Inflammatory macrophage treated with lipopolysaccharide for 1 hour (primary cell): ENCODE data around the gene ARG2.
"Not testable (repeated sequence)": the region's sequence is repeated elsewhere in the genome, so short reads cannot be mapped to it uniquely, and the experiment has no call there.

Source experiments
- DNase-seq, 2 donors: peaks; one replicate each; pipeline ENCODE4 v3.0.0-alpha.2; 2020 to 2022

ARG2 gene

DNA sequence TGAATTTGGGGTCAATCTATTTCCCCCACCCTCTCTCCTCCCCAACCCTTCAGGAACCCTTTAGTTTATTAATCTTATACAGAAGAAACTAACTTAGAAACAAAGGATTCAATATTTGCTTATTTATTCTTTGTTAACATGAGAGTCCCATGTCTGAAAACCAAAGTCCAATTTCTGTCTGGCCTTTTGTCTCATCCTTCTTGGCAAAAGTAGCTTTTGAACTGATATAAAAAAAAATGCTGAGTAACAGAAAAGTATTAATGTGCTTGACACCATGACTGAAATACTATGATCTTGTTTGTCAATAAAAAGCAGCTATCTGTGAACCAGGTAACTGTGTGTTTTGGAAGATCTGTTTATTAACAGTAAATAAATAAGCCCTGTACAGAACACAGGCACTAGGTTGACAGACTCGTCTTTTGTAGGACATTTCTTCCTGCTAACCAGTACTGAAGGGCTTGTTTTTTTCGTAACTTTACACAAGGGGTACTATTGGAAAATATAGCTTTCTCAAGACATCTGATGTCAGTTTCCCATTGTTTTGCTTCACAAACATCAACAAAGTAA, 30.4 kb upstream of the ARG2 start:
- DNase-seq: no peak

DNA sequence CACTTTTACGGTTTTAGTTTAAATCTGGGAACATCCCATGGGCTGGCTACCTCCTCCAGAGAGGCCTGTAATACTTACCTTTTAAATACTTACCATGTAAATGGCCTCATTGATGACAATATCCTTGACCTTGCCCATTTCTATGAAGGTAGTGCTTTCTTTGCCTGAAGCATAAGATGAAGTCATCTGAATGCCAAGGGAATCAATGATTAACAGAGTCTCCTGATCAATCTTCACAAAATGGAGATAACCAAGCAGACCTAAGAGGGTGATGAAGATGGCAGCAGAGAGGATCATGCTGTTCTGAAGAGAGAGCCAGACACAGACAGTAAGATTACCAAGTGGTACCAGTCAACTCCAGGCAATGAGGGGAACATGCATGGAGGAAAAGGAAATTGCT, 26.1 kb upstream of the ARG2 start:
- not testable (repeated sequence) for DNase-seq

- DNase-seq: no peak
Observed at GRCh38 chr14:67595392-67595791, 24.3 kb upstream of the ARG2 start.

- DNase-seq: peak; percentile 80 to 94
Observed at GRCh38 chr14:67599698-67600561, 19.8 kb upstream of the ARG2 start, which contains the start of gene PIGH. Gene PIGH (minus strand): TSS chr14:67600268. CDS start chr14:67600203, 65 bp downstream.

DNA sequence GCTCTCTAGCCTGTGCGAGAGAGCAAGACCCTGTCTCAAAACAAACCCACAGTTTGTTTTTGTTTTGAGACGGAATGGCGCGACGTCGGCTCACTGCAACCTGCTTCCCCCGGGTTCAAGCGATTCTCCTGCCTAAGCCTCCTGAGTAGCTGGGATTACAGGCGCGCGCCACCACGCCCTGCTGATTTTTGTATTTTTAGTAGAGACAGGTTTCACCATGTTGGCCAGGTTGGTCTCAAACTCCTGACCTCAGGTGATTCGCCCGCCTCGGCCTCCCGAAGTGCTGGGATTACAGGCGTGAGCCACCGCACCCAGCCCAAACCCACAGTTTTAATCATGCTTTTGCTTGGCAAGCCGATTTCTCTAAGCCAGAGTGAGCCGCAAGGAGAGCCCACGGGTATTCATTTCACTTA, 19.2 kb upstream of the ARG2 start:
- not testable (repeated sequence) for DNase-seq

DNA sequence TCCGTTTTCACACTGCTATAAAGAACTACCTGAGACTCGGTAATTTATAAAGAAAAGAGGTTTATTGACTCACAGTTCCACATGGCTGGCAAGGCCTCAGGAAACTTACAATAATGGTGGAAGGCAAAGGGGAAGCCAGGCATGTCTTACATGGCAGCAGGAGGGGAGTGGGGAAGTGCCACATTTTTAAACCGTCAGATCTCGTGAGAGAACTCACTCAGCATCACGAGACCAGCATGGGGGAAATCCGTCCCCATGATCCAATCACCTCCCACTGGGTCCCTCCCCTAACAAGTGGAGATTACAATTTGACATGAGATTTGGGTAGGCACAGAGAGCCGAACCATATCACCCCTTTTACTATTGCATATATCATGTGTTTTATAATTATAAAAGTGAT, 17.6 kb upstream of the ARG2 start:
- peak; percentile 29 to 48 for DNase-seq

- DNase-seq: no peak
Observed at GRCh38 chr14:67602995-67603545, 16.6 kb upstream of the ARG2 start.

DNA sequence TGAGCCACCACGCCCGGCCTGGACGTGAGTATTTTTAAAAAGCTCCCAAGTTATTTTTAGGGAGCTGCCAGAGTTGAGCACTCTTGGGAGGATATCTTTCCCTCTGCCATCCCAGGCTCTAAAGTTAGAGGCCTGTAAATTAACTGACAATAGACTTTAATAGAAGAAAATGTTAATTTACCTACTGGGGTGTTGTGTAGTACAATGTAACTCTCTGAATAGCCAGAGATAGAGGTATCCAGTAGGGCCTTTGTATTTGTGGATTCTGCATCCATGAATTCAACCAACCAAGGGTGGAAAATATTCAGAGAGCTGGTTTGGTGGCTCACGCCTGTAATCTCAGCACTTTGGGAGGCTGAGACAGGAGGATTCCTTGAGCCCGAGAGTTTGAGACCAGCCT, 12.1 kb upstream of the ARG2 start:
- DNase-seq: no peak

DNA sequence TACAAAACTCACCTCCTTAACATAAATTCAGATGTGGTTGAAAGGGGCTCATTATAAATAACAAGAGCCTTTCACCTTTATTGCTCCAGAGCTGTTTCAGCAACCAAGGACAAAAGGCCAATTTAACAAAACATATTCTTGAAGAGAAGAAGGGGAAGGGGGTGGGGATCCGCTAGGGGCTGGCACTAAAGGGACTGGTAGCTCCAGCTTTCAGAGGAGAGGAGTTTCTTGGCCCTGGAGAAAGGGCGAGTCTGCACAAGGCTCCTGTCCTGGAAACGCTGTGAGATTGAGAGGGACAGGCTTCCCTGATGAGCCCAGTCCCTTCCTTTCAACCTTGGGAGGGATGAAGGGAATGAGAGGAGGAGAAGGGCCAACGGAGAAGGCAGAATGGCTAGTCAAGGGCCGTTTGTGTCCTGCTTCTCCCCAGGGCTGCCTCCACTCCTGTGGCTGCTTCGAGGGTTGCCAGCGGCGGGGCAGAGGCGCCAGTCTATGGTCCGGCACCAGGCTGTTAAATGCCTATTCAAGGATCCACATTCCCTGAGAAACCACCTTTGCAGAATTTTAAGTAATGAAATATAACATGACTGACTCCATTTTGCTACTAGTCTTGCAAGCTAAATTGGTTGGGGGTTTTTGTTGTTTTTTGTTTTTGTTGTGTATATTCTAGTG, 9.9 kb upstream of the ARG2 start:
- no peak for DNase-seq

DNA sequence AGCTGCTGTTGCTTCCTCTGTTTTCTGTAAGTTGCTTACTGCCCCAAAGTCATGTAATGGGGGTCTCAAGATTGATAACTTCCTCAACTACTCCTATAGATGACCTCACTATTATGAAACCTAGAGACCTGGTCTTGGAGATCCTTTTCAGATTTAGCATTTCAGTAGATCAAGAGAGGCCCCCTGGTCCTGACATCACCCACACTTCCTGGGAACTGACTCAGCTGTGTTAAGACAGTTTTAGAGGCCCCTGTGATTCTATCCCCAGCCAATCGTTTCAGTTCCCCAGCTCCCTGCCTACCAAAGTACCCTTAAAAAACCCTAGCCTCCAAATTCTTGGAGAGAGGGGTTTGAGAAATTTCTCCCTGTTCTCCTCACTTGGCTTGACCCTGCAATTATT, 9.2 kb upstream of the ARG2 start:
- no peak for DNase-seq

- peak; percentile 68 to 81 for DNase-seq
Observed at GRCh38 chr14:67618617-67619063, 1.1 kb upstream of the ARG2 start.

GRCh38 chr14:67620217-67620785, 581 bp downstream of the ARG2 start:
- DNase-seq: no peak

GRCh38 chr14:67622675-67623074, 3.0 kb downstream of the ARG2 start:
- DNase-seq: peak; percentile 24 to 30

- no peak for DNase-seq
Observed at GRCh38 chr14:67623114-67623513, 3.4 kb downstream of the ARG2 start.

DNA sequence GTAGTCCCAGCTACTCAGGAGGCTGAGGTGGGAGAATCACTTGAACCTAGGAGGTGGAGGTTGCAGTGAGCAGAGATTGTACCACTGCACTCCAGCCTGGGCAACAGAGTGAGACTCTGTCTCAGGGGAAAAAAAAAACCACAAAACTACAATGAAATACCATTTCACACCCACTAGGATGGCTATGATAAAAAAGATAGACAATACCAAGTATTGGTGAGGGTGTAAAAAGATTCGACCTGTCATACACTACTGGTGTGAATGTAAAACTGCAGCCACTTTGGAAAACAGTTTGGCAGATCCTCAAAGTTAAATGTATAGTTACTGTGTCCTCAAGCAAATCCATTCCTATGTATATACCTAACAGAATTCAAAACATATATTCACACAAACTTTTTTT, 6.4 kb downstream of the ARG2 start:
- DNase-seq: not testable (repeated sequence)

DNA sequence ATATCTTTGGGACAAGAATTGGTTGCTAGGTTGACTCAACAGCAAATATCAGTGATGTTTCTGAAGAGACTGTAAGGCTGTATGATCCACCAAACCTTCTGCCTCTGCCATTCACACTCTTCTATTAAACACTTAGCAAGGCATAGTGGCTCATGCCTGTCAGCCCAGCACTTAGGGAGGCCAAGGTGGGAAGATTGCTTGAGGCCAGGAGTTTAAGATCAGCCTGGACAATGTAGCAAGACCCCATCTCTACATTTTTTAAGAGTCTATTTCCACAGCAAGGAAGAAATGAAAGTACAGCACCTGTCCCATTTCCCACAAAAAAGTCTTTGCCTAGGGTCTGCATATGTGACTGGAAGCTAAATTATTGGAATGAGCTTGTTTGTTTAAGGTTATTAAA, 7.8 kb downstream of the ARG2 start:
- DNase-seq: no peak

DNA sequence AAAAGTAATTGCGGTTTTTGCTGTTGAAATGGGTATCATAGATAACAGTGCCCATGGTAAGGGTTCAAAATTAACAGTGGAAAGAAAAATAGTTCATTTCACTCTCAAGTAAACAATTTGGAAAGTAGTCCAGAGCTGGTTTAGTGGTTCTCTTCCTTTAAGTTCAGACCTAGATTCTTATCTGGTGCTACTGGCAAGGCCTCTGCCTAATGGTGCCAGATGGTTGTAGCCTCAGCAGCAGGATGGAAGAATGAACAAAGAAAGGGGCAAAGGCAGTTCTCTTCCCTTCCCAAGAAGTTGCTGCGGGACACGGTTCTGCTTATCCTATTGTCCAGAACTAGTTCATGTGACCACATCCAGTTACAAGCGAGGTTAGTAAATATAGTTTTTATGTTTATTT, 10.5 kb downstream of the ARG2 start:
- no peak for DNase-seq

DNA sequence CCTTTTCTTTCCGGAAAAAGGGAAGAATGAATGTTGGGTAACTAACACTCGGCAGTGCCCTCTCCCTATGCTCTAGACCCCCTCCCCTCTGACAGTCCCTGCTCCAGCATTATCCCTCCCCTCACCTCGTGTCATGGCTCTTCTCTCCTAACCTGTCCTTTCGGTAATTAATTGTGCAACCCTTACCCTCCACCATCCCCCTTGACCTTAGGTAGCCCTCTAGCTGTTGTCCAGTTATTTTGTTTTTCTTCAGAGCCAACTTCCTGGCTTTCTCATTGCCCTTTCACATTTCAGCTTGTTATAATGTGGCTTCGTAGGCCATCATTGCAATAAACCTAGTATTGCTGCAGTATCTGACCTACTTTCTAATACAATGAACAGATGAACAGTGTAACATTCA, 11.2 kb downstream of the ARG2 start:
- DNase-seq: no peak

DNA sequence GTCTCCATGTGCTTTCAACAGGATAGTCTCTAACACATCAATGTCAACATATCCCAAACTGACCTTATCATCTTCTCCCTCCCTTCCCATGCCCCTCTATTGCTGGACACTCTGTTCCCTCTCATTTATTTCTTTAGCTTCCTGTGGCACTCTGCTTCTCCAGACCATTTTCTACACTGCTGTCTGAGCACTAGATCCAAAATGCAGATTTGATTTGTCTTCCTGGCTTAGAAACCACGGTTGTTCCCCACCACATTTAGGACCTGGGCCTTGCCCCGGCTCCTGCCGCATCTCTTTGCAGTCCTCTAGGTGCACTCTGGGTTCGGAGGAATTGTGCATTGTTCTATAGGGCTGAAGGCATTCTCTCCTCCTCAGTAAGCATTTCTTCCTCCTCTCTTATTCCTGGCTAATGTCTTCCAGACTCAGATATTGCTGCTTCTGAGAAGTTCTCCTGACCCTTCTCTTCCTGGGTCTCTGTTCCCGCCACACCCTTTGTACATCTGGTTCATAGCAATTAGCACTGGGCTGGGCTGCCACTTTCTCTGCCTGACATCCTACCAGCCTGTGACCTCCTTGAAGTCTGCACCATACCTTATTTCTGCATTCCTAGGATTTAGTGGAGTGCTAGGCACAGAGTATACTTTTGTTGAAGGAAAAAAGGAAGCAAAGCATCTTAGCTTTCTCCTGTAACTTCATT, 13.9 kb downstream of the ARG2 start:
- DNase-seq: no peak

DNA sequence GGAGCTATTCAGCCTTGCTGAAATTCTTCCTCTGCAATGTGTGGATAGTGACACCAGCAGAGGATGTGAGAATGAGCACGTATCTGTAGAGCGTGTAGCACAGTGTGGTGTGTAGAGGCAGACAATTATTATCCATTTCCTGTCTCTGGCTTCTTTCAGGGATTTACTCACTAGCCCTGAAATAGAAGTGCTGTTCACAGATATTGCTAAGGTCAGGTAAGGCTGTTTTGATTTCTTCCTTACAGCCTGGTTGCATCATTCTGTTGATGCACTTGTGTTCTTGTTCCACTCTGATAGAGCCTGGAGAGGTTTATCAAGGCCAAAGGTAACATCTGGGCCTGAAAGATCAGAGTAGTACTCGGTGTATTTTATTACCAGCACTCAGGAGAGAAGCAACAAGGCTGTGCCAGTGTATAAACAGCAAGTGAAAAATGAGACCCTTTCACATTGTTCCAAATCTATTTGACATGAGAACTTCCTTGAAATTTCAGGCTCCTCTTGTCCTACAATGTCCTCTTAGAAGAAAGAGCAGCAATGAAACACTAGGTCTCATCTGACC, 16.7 kb downstream of the ARG2 start:
- DNase-seq: no peak

DNA sequence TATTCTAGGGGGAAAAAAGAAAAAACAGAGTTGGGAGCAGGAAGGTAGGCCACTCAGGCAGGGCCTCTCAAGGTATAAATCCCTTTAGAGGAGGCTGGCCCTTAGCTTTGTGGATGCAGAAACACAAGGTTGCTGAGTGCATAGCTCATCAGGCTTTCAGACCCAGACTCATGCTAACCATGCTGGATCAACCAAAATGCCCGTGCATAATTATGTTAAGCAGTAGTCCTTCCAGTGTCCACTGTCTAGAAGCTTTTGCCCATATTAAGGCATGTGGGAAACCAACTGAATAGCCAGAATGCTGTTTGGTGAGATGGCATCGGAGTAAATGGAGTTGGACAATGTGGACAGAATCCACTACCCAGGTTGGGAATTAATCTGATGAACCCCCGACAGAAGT, 18.9 kb downstream of the ARG2 start:
- DNase-seq: no peak

- no peak for DNase-seq
Observed at GRCh38 chr14:67641480-67641879, 21.8 kb downstream of the ARG2 start.
